SK-N-SH treated with all-trans-retinoic acid at 6 μM for 48 hours (cell line): ENCODE results near the gene KCNMA1.

Experiments used
- ATAC-seq: fragments of 200-7000 bp; cut with Tn5 transposase; 3 replicates; pipeline ENCODE4 v1.9.1; 2020; ENCODE audit warnings: mild to moderate bottlenecking, moderate library complexity
- ARNTL ChIP-seq: fragments of 450-650 bp; formaldehyde crosslinking; IDR thresholded peaks from 2 replicates; pipeline ENCODE4 v1.5.0; 2020; ENCODE audit warnings: low read depth, mild to moderate bottlenecking, moderate library complexity, borderline replicate concordance
- BACH2 ChIP-seq: fragments of 250-450 bp; sonication (Bioruptor Pico); IDR thresholded peaks from 2 replicates; pipeline ENCODE4 v1.9.0; 2021; ENCODE audit warnings: mild to moderate bottlenecking, borderline replicate concordance
- CREB5 ChIP-seq: fragments of 250-450 bp; sonication (Bioruptor Pico); IDR thresholded peaks from 2 replicates; pipeline ENCODE4 v1.5.1; 2020; ENCODE audit warnings: low read depth, mild to moderate bottlenecking, moderate library complexity
- CSDC2 ChIP-seq: fragments of 250-450 bp; sonication (Bioruptor Pico); IDR thresholded peaks from 2 replicates; pipeline ENCODE4 v1.5.0; 2020; ENCODE audit warnings: mild to moderate bottlenecking, moderate library complexity
- ESRRG ChIP-seq: fragments of 250-450 bp; sonication (Bioruptor Pico); IDR thresholded peaks from 2 replicates; pipeline ENCODE4 v1.6.1; 2021; ENCODE audit warnings: mild to moderate bottlenecking
- GLIS3 ChIP-seq: fragments of 250-450 bp; sonication (Bioruptor Pico); IDR thresholded peaks from 2 replicates; pipeline ENCODE4 v1.5.0; 2020; ENCODE audit warnings: mild to moderate bottlenecking, moderate library complexity
- ISL1 ChIP-seq: fragments of 250-450 bp; sonication (Bioruptor Pico); IDR thresholded peaks from 2 replicates; pipeline ENCODE4 v2.1.2; 2022; ENCODE audit warnings: mild to moderate bottlenecking, moderate library complexity
- OSR1 ChIP-seq: fragments of 250-450 bp; sonication (Bioruptor Pico); IDR thresholded peaks from 2 replicates; pipeline ENCODE4 v1.8.0; 2022; ENCODE audit warnings: moderate library complexity, mild to moderate bottlenecking, inconsistent platforms
- PATZ1 ChIP-seq: fragments of 250-450 bp; sonication (Bioruptor Pico); IDR thresholded peaks from 2 replicates; pipeline ENCODE4 v1.8.0; 2020; ENCODE audit warnings: mild to moderate bottlenecking, moderate library complexity, borderline replicate concordance
- PPARA ChIP-seq: fragments of 250-450 bp; sonication (Bioruptor Pico); IDR thresholded peaks from 2 replicates; pipeline ENCODE4 v1.5.0; 2020; ENCODE audit warnings: mild to moderate bottlenecking, borderline replicate concordance
- RARB ChIP-seq: fragments of 250-450 bp; sonication (Bioruptor Pico); IDR thresholded peaks from 2 replicates; pipeline ENCODE4 v1.8.0; 2021; ENCODE audit warnings: mild to moderate bottlenecking, moderate library complexity
- SNAI2 ChIP-seq: fragments of 250-450 bp; sonication (Bioruptor Pico); IDR thresholded peaks from 2 replicates; pipeline ENCODE4 v1.5.0; 2020; ENCODE audit warnings: mild to moderate bottlenecking, moderate library complexity
- TCF4 ChIP-seq: fragments of 250-450 bp; sonication (Bioruptor Pico); IDR thresholded peaks from 2 replicates; pipeline ENCODE4 v1.8.0; 2021; ENCODE audit warnings: mild to moderate bottlenecking, moderate library complexity, borderline replicate concordance
- TOX ChIP-seq: fragments of 250-450 bp; sonication (Bioruptor Pico); IDR thresholded peaks from 2 replicates; pipeline ENCODE4 v1.8.0; 2021; ENCODE audit warnings: mild to moderate bottlenecking, moderate library complexity, borderline replicate concordance
- ZC3H10 ChIP-seq: fragments of 250-450 bp; sonication (Bioruptor Pico); IDR thresholded peaks from 2 replicates; pipeline ENCODE4 v1.5.1; 2021; ENCODE audit warnings: mild to moderate bottlenecking, moderate library complexity
- ZFP3 ChIP-seq: fragments of 250-450 bp; sonication (Bioruptor Pico); IDR thresholded peaks from 2 replicates; pipeline ENCODE4 v1.5.0; 2020; ENCODE audit warnings: mild to moderate bottlenecking, moderate library complexity
- ZFP30 ChIP-seq: fragments of 450-650 bp; formaldehyde crosslinking; IDR thresholded peaks from 2 replicates; pipeline ENCODE4 v1.5.0; 2022; ENCODE audit warnings: mild to moderate bottlenecking, moderate library complexity
- ZNF565 ChIP-seq: fragments of 450-650 bp; formaldehyde crosslinking; conservative IDR thresholded peaks from 2 replicates; pipeline ENCODE4 v1.5.0; 2020; ENCODE audit warnings: low read depth, mild to moderate bottlenecking, moderate library complexity
- ZNF70 ChIP-seq: fragments of 450-650 bp; formaldehyde crosslinking; IDR thresholded peaks from 2 replicates; pipeline ENCODE4 v1.5.0; 2020; ENCODE audit warnings: mild to moderate bottlenecking, moderate library complexity
- TF ChIP-seq, protein P1 (sequence below): fragments of 250-450 bp; sonication (Bioruptor Pico); IDR thresholded peaks from 2 replicates; pipeline ENCODE4 v1.5.1; 2021; ENCODE audit warnings: mild to moderate bottlenecking, moderate library complexity
- TF ChIP-seq, protein P2 (sequence below): fragments of 250-450 bp; sonication (Bioruptor Pico); IDR thresholded peaks from 2 replicates; pipeline ENCODE4 v1.8.0; 2021; ENCODE audit warnings: low read depth, mild to moderate bottlenecking, moderate library complexity, borderline replicate concordance
- TF ChIP-seq, protein P3 (sequence below): fragments of 250-450 bp; sonication (Bioruptor Pico); IDR thresholded peaks from 2 replicates; pipeline ENCODE4 v1.5.0; 2020; ENCODE audit warnings: mild to moderate bottlenecking, moderate library complexity

Gene KCNMA1

DNA sequence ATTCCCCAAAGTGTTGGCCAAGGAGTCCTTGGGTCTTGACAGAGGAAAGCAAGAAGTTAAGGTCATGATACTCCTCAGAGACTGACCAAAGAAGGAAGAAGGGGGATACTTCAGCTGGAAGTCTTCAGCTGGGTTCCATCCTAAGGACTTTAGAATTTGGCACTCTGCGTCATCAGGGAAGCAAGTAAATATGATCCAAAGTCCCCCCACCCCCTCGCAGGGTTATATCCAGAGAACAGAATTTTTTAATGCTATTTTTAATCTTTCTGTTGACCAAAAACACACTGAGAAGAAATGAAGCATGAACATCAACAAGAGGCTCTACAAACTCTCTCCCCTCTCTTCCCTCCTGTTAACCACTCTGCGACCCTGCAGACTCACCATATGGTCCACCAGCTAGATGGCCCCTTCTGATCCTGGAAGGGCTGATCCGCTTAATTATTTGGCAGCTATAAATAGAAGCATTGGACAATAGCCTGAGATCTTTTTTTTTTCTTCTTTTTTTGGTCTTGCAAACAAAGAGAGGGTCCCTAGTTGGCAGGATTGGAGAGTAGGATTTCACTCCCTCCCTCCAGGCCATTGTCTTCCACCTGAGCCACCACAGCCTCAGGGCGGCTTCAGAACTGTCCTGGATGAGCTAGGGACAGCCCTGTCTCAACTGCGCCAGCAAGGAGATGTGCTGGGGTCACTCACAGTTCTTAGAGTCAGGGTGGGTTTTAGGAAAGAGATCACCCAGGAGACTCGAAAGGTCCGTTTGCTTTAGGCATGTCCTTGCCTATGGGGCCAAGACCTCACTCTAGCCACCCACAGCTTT is 196.0 kb downstream of the KCNMA1 start:
- TF ChIP-seq SNAI2 (CRISPR knock-in tag) = no peak
- no peak for TF ChIP-seq ZFP30 (CRISPR knock-in tag)
- no peak for TF ChIP-seq RARB (CRISPR knock-in tag)
- no peak for TF ChIP-seq ARNTL
- TF ChIP-seq ZNF70 (CRISPR knock-in tag) = no peak
- no peak for TF ChIP-seq ESRRG
- TF ChIP-seq, protein P1, sequence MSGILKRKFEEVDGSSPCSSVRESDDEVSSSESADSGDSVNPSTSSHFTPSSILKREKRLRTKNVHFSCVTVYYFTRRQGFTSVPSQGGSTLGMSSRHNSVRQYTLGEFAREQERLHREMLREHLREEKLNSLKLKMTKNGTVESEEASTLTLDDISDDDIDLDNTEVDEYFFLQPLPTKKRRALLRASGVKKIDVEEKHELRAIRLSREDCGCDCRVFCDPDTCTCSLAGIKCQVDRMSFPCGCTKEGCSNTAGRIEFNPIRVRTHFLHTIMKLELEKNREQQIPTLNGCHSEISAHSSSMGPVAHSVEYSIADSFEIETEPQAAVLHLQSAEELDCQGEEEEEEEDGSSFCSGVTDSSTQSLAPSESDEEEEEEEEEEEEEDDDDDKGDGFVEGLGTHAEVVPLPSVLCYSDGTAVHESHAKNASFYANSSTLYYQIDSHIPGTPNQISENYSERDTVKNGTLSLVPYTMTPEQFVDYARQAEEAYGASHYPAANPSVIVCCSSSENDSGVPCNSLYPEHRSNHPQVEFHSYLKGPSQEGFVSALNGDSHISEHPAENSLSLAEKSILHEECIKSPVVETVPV = no peak
- no peak for TF ChIP-seq TOX (CRISPR knock-in tag)
- TF ChIP-seq ZNF565 = no peak
- TF ChIP-seq, protein P2, sequence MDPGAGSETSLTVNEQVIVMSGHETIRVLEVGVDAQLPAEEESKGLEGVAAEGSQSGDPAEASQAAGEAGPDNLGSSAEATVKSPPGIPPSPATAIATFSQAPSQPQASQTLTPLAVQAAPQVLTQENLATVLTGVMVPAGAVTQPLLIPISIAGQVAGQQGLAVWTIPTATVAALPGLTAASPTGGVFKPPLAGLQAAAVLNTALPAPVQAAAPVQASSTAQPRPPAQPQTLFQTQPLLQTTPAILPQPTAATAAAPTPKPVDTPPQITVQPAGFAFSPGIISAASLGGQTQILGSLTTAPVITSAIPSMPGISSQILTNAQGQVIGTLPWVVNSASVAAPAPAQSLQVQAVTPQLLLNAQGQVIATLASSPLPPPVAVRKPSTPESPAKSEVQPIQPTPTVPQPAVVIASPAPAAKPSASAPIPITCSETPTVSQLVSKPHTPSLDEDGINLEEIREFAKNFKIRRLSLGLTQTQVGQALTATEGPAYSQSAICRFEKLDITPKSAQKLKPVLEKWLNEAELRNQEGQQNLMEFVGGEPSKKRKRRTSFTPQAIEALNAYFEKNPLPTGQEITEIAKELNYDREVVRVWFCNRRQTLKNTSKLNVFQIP (CRISPR knock-in tag) = no peak
- TF ChIP-seq CSDC2 = no peak
- no peak for TF ChIP-seq ZFP3 (CRISPR knock-in tag)
- TF ChIP-seq GLIS3 (CRISPR knock-in tag) = no peak
- no peak for ATAC-seq

DNA sequence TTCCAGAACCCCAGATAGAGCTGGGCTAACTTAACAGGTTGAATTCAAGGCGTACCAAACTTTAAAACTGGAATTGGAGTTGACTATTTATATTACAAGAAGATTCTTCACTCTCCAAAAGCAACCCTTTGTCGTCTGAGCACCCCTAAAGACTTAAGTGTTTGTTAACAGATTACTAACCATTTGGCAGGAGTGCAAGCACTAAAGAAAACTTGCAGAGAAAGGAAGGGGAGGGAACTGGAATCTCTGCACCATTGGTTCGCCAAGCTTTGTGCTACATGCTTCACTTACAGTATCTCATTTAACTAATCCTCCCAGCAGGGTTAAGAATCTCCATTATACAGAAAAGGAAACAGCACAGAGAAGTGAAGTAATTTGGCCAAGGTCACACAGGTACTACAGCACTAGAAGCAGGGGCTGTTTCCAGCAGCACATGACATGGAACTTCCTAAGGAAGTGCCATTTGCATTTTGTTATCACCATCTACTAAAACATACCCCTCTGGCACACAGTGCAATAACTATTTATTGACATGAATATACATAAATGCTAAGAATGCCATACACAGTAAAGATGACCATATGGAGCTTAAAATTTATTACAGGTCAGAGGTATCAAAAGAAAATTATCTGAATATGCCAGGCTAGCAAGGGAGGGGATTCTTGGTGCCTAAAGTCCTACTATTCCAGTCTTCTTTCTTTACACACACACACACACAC is 201.2 kb downstream of the KCNMA1 start:
- no peak for ATAC-seq
- TF ChIP-seq, protein P1 = no peak
- TF ChIP-seq ZNF565 (no peak), PATZ1 (CRISPR knock-in tag) (no peak), BACH2 (CRISPR knock-in tag) (no peak), RARB (CRISPR knock-in tag) (no peak), SNAI2 (CRISPR knock-in tag) (no peak), ZFP3 (CRISPR knock-in tag) (no peak), ESRRG (no peak), ISL1 (no peak), OSR1 (CRISPR knock-in tag) (no peak), ZNF70 (CRISPR knock-in tag) (no peak), ZC3H10 (CRISPR knock-in tag) (no peak), PPARA (no peak), ZFP30 (CRISPR knock-in tag) (no peak), CSDC2 (no peak), TCF4 (CRISPR knock-in tag) (no peak), CREB5 (CRISPR knock-in tag) (no peak)
- TF ChIP-seq, protein P3, sequence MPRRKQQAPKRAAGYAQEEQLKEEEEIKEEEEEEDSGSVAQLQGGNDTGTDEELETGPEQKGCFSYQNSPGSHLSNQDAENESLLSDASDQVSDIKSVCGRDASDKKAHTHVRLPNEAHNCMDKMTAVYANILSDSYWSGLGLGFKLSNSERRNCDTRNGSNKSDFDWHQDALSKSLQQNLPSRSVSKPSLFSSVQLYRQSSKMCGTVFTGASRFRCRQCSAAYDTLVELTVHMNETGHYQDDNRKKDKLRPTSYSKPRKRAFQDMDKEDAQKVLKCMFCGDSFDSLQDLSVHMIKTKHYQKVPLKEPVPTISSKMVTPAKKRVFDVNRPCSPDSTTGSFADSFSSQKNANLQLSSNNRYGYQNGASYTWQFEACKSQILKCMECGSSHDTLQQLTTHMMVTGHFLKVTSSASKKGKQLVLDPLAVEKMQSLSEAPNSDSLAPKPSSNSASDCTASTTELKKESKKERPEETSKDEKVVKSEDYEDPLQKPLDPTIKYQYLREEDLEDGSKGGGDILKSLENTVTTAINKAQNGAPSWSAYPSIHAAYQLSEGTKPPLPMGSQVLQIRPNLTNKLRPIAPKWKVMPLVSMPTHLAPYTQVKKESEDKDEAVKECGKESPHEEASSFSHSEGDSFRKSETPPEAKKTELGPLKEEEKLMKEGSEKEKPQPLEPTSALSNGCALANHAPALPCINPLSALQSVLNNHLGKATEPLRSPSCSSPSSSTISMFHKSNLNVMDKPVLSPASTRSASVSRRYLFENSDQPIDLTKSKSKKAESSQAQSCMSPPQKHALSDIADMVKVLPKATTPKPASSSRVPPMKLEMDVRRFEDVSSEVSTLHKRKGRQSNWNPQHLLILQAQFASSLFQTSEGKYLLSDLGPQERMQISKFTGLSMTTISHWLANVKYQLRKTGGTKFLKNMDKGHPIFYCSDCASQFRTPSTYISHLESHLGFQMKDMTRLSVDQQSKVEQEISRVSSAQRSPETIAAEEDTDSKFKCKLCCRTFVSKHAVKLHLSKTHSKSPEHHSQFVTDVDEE = no peak
